HG03432 (cell line): ENCODE measurements around the gene IDUA.

Source experiments
- ATAC-seq: cut with Tn5 transposase; IDR thresholded peaks from one replicate; pipeline ENCODE4 v1.9.1; 2021; ENCODE audit warnings: mild to moderate bottlenecking, moderate library complexity; ENCODE audit not compliant: unreplicated experiment

The IDUA gene

DNA sequence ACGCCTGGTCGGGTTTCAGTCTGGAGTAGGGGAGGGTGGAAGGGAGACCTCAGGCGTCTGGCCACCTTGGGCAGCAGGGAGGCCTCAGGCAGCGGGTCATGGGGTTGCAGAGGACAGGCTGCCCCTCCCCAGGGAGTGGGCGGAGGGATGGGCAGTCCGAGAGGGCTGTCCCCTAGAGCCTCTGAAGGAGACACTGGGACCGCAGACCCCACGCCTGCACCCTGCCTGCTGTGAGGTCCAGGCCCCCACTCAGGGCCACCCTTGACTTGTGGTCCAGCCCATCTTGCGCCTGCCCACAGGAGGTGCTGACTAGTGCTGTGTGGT is 41.0 kb downstream of the IDUA start:
- no peak for ATAC-seq

DNA sequence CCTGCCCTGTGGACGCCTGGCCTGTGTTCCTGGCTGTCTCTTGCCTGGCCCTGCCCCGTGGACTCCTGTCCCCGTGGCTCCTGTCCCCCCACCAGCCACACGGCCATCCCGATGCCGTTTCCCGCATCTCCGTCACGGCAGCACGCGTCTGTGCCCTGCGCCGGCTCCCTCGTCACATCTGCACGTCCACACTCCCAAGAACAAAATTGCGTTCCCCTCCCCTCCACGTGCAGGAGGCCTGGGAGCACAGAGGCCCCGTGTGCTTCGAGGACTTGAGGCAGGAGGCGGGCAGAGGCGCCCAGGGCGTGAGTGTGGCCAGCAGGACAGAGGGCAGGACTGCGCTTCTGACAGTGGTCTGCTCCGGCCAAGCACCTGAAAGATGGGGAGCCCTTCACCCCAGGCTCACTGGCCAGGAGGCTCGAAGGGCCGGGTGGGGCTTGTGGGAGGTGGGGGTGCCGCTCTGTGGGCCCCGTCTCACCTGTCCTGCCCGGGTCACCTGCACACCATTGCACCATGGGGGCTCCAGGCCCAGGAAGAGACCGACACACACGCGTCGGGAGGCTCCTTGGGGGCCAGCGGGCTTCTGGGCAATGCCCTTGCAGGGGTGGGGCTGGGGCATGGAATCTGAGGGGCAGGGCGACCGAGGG is 41.9 kb downstream of the IDUA start:
- no peak for ATAC-seq

DNA sequence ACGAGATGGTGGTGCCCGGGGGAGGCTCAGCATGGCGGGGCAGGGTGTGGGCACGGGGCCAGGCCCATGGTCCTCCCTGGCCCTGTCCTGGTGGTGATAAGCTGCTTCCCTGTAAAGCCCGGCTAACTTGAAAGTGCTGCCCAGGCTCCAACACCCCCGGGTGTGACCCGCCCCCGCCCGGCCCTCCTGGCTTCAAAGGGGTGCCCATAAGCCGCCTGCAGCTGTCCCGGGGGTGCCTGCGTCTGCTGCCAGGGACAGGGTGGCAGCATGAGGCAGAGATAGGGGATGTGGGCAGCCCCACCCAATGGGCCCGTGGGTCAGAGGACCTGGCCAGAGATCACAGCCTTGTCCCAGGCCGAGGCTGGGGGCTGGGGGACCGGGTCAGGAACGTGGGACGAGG is 42.7 kb downstream of the IDUA start:
- no peak for ATAC-seq

DNA sequence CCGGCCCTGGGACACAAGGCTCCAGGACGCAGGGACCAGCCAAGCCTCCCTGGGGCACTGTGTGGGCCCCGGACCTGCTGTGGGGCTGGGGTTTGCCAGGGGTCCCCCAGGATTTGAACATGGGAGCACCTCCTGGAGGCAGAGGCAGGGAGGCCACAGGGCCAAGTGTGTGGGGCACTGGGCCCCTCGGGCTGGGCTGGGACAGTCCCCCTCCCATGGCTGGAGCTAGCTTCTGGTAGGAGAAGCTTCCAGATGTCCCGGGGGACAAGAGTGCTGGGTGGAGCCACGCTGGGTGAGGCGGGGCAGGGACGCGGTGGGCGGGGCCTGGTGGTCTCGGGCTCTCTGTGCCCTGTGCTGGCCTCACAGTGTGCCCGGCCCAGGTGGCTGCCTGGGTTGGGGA is 43.2 kb downstream of the IDUA start:
- ATAC-seq, result no peak

DNA sequence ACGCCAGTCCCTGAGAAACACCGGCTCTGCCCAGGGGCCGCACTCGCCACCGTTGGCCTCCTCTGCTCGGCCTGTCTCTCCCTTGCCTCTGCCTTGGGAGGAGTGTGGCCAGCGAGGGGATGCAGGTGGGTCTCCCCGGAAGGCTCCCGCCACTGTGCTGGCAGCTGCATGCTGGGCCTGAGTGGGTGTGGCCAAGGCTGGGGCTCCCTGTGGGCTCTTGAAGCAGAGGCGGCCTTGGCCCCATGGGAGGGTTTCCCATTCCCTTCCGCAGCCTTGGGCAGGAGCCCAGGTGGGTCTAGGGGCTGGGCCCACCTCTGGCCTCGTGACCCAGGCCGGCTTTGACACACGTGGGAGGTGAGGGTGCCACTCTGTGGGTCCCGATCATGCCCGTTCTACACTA is 43.7 kb downstream of the IDUA start:
- no peak for ATAC-seq

DNA sequence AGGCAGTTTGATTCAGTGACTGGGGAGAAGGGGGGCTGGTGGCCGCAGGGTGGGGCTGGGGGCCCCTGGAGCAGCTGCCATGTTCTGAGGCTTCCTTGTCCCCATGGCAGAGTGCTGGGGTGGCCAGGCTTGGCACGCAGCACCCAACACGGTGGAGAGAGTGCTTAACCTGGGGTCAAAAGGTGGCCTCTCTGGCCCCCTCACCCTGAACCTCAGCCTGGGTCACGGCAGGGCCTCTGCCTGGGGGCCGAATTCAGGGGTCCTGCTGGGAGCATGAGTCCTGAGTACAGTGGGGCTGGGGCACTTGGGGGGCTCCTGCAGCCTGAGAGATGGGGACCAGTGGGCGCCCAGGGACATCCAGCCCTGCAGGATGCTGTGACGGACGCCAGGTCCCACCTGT is 44.5 kb downstream of the IDUA start:
- ATAC-seq, result no peak

DNA sequence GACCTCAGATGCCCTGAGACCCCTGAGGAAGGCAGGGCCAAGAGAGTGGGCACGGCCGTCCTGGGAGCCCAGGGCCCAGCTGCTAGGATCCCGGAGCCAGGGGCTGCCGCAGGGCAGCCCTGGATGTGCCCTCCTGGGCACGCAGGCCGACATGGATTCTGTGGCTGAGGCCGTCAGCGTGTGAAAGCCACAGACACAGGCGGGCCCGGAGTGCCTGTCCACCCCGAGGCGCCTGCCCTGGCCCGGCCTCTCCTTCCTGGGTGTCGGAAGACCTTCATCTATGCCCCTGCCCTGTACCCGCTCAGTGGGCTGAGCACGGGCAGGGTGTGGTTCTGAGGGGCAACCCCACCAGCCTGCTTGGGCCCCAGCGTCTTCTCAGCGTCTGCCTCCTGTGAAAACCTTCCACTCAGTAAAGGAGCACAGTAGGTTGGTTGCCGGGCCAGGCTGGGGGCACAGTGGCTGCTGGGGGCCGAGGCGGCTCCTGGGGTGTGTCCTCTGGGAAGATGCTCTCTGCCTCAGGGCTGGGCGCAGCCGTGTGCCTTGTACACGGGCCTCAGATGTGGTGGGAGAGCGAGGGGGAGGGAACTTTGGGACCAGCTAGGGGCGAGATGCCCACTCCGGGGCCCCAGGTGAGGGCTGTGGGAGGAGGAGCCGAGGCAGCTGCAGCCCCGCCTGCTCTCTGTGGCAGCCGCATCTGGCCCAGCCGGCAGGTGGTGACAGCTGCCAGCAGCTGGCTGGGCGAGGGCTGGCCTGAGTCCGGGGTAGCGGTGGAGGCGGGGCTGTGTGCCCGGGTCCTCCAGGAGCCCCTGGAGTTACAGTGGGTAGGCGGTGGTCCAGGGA is 45.3 kb downstream of the IDUA start:
- ATAC-seq, result no peak

DNA sequence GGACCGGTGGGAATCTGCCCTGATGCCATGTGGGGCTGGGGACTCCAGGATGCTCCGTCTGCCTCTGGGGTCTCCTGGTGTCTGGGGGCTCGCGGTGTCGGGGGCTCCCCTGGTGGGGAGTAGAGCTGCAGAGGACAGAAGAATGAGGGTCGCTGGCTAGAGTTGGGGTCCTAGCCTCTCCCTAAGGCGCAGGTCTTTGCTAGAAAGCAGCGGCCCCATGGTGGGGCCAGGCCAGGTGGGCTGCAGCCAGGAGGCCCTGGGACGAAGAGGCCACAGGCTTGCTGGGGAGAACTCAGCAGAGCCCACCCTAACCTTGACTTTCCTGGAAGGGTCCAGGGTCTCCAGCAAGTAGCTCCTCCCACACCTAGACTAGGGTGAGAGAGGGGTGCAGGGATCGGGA is 46.0 kb downstream of the IDUA start:
- no peak for ATAC-seq

DNA sequence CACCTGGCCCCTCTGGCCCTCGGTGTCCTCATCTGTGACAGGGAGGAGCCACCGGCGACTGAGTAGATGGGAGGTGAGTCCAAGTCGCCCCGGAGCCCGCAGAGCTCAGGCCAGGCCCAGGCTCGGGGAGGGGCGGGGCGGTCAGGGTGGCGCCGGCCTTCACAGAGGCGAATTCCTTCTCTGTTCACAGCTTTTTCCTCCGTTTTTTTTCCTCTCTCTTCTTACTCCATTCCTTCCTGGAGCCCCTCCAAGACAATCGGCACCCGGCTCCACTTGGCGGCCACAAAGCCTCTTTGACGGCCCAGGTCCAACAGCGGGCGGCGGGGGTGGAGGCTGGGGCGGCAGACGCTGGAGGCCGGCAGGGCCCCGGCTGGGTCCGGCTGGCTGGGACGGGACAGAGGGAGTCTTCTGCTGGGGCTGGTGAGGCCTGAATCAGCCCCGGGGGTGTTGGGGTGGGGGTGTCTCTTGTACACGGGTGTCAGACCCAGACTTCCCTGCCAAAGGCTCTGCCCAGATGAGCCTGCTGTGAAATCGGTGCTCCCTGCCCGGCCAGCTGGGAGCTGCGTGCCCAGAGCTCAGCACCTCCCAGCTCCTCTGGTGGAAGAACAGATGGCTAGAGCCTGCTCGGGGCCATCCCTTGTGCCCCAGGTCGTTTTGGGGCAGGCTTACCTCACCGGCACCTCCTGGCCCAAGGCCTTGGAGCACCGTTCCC is 47.2 kb downstream of the IDUA start:
- ATAC-seq, result no peak

DNA sequence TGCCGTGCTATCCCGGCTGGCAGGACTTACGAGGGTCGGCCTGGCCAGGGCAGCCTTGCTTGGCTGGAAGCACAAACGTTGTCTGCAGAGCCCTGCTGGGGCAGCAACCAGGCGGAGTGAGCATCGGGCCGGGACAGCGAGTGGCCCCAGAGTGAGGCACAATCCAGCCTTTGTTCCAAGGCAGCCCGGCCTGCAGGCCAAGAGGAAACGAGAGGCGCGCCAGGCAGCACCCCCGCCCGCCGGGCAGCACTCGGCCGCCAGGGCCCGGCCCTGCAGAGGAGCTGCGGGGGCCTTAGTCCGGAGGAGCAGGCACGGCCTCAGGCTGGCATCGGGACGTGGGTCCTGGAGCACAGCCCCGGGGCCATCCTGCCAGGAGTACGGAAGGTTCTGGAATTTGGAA is 48.7 kb downstream of the IDUA start:
- ATAC-seq, result no peak

DNA sequence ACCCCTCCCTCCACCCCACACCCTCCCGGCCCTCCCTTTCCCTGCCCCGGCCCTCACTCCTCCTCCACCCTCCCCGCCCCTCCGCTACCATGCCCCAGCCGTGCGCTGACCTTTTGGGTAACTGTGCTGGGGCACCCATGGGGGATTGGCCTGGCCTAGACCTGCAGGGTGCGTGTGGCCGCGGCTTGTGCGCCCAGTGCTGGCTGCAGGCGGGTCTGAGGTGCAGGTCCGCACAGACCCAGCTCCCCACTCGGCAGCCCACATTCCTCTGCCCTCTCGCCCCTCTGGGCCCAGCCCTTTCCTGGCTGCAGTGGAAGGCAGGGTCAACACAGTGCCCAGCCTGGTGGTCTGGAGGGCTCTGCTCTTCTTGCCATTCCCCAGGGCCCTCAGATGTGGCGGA is 49.3 kb downstream of the IDUA start:
- no peak for ATAC-seq

DNA sequence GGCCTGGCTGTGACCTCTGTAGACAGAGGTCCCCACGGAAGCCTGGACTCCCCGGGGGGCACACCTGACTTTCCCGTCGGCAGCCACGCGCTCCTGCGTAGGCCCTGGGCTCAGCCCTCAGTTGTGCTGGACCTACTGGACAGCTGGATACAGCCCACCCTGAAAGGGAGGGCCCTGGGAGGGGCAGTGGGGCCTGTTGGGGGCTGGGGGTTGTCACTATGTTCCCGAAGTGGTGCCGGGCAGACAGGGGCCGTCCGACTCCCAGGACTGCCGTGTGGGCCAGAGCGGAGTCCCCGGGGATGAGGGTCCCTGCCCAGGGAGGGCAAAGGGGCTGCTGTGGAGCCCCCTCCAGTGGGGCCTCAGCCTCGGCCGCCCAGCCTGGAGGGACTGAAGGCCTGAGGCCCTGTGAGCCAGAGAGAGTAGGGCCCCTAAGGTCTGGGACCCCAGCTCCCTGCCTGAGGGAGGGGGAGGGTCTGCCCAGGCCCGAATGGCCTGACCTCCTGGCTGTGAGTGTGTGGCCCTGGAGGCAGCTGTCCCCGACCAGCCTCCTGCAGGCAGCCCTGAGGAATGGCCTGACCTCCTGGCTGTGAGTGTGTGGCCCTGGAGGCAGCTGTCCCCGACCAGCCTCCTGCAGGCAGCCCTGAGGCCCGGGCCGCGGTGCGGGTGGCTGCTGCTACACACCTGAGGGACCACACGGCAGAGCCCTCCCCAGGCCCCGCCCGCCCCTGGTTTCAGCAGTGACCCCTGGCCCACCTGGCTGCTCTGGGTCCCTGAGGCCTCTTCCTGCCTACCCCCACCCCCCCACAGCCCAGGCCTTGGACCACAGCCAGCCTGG is 50.3 kb downstream of the IDUA start:
- ATAC-seq, result no peak

DNA sequence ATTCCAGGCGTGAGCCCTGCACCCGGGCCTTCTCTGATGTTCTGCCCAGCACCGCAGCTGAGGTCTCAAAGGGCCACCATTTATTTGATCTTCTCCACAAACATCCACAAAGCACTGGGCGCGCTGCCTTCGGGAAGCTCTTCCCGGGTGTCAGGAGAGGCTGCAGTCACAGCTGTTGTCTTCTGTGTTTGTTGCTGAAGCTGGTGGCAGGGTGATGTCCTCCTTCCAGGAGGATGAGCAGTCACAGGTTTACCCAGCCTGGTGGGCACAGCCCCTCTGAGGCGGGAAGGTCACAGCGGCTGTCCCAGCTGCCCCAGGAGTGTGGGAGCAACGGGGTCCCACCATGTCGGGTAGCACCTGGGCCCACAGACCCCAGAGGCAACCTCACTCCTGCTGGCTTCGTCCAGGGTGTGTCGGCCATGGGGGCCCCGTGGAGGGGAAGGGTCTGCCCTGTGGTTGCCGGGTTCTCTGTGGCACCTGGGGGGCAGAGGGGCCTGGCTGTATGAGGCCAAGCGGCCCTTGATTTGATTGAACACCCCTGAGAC is 52.2 kb downstream of the IDUA start:
- ATAC-seq, result no peak

DNA sequence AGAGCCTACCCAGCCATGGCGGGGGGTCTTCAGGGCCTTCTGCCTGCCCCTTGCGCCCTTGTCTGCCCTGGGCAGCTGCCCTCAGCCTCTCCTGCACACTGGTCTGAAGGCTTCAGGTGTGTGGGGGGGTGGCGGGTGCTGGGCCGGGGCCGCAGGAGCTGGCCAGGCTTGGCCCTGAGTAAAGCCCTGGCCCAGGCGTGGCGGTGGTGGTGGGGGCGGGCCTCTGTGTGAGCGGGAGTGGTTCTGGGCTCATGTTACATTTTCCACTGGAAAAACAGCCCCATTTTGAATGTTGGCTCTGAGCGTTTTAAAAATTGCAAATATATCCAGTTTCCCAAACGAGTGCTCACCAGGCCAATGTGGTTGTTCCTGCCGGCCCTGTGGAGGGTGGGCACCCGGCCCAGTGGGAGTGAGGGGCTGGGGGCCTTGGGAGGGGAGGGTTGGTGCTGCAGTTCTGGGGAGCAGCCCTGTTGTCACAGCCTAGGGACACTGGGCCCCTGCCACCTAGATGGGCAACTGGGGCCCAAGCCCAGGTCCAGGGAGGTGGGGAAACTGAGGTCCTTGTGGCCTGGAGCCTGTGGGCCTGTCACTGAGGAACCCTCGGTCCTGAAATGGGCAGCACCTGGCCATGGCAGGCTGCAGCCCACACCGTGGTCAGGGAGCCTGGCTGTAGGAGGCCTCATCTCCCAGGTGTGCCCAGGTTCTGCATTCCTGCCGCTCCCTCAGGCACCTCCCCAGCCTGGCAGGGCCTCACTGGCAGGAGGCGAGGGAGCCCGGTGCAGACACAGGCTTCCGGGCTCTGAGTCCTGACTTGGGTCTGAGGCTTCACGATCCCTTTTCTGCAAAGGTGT is 52.9 kb downstream of the IDUA start:
- ATAC-seq, result no peak

DNA sequence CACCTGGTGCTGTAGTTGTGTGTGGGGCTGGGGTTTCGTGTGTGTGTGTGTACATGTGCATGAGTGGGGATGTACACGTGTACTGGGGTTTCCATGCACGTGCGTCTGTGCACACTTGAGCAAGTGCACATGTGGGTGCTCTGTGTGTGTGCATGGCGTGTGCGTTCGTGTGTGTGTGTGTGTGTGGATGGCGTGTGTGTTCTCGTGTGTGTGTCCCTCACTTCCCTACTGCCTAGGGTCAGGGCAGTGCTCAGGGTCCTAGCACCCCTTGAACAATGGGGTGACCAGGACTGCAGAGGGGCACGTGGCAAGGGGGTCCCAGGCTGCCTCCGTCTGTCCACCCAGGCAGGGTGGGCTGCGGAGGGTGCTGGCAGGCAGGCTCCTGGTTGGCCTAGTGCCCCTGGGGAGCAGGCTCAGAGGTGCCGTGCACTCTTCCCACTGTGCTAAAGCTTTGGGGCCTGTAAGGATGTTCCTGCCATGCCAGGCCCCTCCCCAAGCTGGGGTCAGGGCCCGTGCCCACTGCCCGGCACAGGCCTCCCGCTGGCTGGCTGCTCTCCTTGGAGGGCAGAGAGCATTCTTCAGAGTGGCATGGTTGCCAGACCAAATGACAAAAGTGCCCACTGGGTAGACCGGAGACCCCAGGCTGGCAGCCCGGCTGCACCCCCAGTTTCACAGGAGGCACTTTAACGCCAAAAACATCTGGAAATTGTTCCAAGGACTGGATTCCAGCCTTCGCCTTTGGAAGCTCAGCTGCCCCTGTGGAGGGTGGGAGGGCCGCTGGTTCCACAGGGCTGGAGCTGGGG is 53.7 kb downstream of the IDUA start:
- ATAC-seq, result no peak

DNA sequence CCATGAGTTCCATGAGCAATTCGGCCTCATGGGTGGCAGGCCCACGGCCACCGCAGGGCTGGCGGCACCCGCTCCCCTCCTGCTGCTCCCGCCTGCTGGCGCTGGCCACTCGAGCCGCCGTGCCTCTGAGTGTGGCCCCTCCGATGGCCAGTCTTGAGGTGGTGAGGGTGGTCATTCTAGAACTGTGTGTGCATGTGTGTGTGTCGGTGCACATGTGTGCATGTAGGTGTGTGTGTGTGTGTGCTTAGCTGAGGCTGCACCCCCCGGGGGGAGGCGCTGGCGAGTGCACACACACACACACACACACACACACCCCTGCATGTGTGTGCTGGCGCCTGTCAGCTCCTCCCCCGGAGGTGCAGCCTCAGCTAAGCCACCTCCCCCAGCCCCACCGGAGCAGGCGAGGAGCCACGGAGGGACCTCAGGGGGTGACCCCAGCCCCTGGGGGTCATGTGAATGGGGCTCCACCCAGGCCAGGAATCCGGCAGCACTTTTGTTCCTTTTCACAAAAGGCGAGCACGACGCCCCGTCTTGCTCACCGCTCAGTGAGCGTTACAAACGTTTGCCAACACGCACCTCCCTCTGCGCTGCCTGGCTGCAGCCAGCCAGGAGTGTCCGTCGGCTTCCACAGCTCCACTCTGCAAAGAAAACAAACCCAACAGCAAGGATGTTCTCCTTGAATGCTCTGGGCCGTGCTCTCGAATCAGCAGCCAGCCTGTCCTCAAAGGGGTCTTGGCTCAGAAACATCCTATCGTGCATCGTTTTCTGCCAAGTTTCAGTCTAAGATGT is 54.5 kb downstream of the IDUA start:
- no peak for ATAC-seq

DNA sequence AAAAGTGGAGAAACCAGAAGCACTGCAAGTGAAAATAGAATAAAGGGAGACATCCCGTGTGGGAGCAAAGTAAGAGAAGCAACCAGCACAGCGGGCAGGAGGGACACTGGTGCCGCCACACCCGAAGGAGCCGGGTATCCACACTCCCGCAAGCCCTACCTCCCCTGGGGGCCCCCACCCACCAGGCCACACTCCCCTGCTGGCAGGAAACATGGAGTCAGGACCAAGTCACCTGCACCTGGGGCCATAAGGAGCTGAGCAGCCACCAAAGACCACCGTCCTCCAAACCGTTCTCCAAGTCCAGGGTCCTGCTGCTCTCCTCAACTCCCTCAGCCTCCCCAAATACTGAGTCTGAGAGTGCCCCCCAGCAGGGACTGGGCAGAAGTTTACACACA is 55.1 kb downstream of the IDUA start:
- ATAC-seq, result no peak

DNA sequence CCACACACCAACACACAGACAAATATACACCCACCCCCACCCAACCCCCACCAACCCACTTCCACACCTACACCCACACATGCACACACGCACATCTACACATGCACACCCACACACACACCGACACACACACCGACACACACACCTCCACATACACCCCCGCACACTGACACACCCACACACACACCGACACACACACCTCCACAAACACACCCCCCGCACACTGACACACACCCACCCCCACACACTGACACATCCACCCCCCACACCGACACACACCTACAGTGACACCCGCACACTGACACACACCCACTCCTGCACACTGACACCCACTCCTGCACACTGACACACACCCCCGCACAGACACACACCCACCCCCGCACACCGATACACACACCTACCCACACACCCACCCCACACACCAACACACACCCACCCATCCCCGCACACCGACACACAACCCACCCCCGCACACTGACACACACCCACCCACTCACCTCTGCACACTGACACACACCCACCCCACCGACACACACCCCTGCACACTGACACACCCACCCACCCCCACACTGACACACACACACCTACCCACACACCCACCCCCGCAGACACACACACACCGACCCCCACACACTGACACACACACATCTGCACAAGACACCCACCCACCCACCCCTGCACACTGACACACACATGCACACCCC is 55.7 kb downstream of the IDUA start:
- no peak for ATAC-seq
